WERI-Rb-1 (cell line): ENCODE data around the gene F3.
A peak's percentile ranks its signal among the peaks of the same experiment; 100 is the strongest.

ENCODE experiments used
- DNase-seq: peaks from one replicate; pipeline ENCODE4 v3.0.0-alpha.2; 2020
- H3K27ac ChIP-seq: fragments of 250-450 bp; sonication (Bioruptor Pico); 2 replicates; pipeline ENCODE4 v1.5.1; 2020; ENCODE audit warnings: mild to moderate bottlenecking, moderate library complexity
- H3K27me3 ChIP-seq: fragments of 250-450 bp; sonication (Bioruptor Pico); 2 replicates; pipeline ENCODE4 v1.5.1; 2021; ENCODE audit warnings: mild to moderate bottlenecking, low read depth, moderate library complexity; ENCODE audit not compliant: insufficient read depth, severe bottlenecking
- H3K36me3 ChIP-seq: fragments of 250-450 bp; sonication (Bioruptor Pico); 2 replicates; pipeline ENCODE4 v1.5.1; 2020; ENCODE audit warnings: mild to moderate bottlenecking, moderate library complexity
- H3K4me3 ChIP-seq: 2 replicates; pipeline ENCODE4 v1.5.1; 2011; ENCODE audit warnings: low read depth, mild to moderate bottlenecking, control low read depth, low read length
- H3K9me3 ChIP-seq: fragments of 250-450 bp; sonication (Bioruptor Pico); 2 replicates; pipeline ENCODE4 v1.5.1; 2021; ENCODE audit warnings: mild to moderate bottlenecking, moderate library complexity; ENCODE audit not compliant: severe bottlenecking
- CTCF ChIP-seq: IDR thresholded peaks from 2 replicates; pipeline ENCODE4 v1.5.1; 2011; ENCODE audit warnings: low read depth, mild to moderate bottlenecking, control low read depth, inconsistent platforms, low read length

The F3 gene

GRCh38 chr1:94540440-94541245 is 916 bp downstream of the F3 start:
- peak overlapping the region; percentile 75 for H3K27ac ChIP-seq
- no peak for DNase-seq
- H3K27me3 ChIP-seq: no peaks in the 10 kb centered on the region
- H3K36me3 ChIP-seq: no peaks in the 10 kb centered on the region; the same call in 1 of the 2 replicates
- TF ChIP-seq CTCF: no peak
- H3K4me3 ChIP-seq: peak overlapping the region; percentile 89
- no peaks in the 10 kb centered on the region for H3K9me3 ChIP-seq

GRCh38 chr1:94539496-94539895 is 2.1 kb downstream of the F3 start:
- TF ChIP-seq CTCF: no peak
- Histone ChIP-seq H3K4me3 (no peak overlapping the region), H3K36me3 (no peaks in the 10 kb centered on the region; the same call in none of the 2 replicates), H3K27me3 (no peaks in the 10 kb centered on the region), H3K27ac (no peak overlapping the region), H3K9me3 (no peaks in the 10 kb centered on the region)
- no peak for DNase-seq

GRCh38 chr1:94538243-94538827 is 3.2 kb downstream of the F3 start:
- no peak overlapping the region for H3K4me3 ChIP-seq
- no peaks in the 10 kb centered on the region; the same call in none of the 2 replicates for H3K36me3 ChIP-seq
- H3K27me3 ChIP-seq: no peaks in the 10 kb centered on the region
- no peak overlapping the region for H3K27ac ChIP-seq
- no peaks in the 10 kb centered on the region for H3K9me3 ChIP-seq
- no peak for DNase-seq
- TF ChIP-seq CTCF: no peak

GRCh38 chr1:94537254-94537653 is 4.3 kb downstream of the F3 start:
- Histone ChIP-seq H3K36me3 (no peaks in the 10 kb centered on the region; the same call in none of the 2 replicates), H3K9me3 (no peaks in the 10 kb centered on the region), H3K27ac (no peak overlapping the region), H3K27me3 (no peaks in the 10 kb centered on the region), H3K4me3 (no peak overlapping the region)
- no peak for DNase-seq
- no peak for TF ChIP-seq CTCF

GRCh38 chr1:94535879-94536278 is 5.7 kb downstream of the F3 start:
- TF ChIP-seq CTCF: no peak
- DNase-seq: no peak
- H3K36me3 ChIP-seq: no peaks in the 10 kb centered on the region; the same call in 1 of the 2 replicates
- no peak overlapping the region for H3K4me3 ChIP-seq
- no peak overlapping the region for H3K27ac ChIP-seq
- no peaks in the 10 kb centered on the region for H3K27me3 ChIP-seq
- no peaks in the 10 kb centered on the region for H3K9me3 ChIP-seq
